Activated CD4-positive, alpha-beta T cell treated with anti-CD3 and anti-CD28 coated beads, Interleukin-2, amount 10 ng/mL, durations not matched to agents 7 days and 5 days (primary cell): ENCODE data around the gene SARDH. TPM values are rescaled to one million over a fixed set of nuclear protein-coding genes. Genes with fewer than 3 reads are reported as not detected.

Experiments
- CTCF ChIA-PET: fragments of 350-600 bp; sonication (Branson Sonifier 250); formaldehyde crosslinking; loops from one replicate; lab custom pipeline; 2021; ENCODE audit warnings: antibody characterized with exemption; lab: Charles Lee
- POLR2A ChIA-PET: fragments of 350-600 bp; sonication (Branson Sonifier 250); formaldehyde crosslinking; loops from one replicate; lab custom pipeline; 2021; ENCODE audit warnings: antibody characterized with exemption; lab: Charles Lee
- DNase-seq: peaks from one replicate; pipeline ENCODE4 v3.0.0-alpha.2; 2020
- H3K27ac Mint-ChIP-seq: one replicate; pipeline ENCODE4 v1.8.0; 2021; ENCODE audit warnings: mild to moderate bottlenecking, moderate library complexity, mixed read lengths
- H3K27me3 Mint-ChIP-seq: one replicate; pipeline ENCODE4 v1.8.0; 2021; ENCODE audit warnings: mixed read lengths
- H3K36me3 Mint-ChIP-seq: one replicate; pipeline ENCODE4 v1.8.0; 2021; ENCODE audit warnings: low read depth, mixed read lengths
- H3K4me1 Mint-ChIP-seq: one replicate; pipeline ENCODE4 v1.8.0; 2021; ENCODE audit warnings: mixed read lengths
- H3K4me3 Mint-ChIP-seq: one replicate; pipeline ENCODE4 v1.8.0; 2021; ENCODE audit warnings: mild to moderate bottlenecking, moderate library complexity, mixed read lengths
- H3K9me3 Mint-ChIP-seq: one replicate; pipeline ENCODE4 v1.8.0; 2021; ENCODE audit warnings: mixed read lengths
- total RNA-seq, 2 experiments: library from RNA; stranded (reverse); gene quantifications; one replicate each; pipeline ENCODE4 v1.2.3, GENCODE V29; 2021

Gene SARDH
- total RNA-seq, 2 experiments from 2014 or later: 1.9 TPM

- Mint-ChIP-seq H3K36me3 (no peaks in the 10 kb centered on the region), H3K27me3 (peaks cover 10% of the 10 kb centered on the region), H3K4me3 (no peak overlapping the region), H3K27ac (no peak overlapping the region), H3K9me3 (no peaks in the 10 kb centered on the region), H3K4me1 (no peaks in the 10 kb centered on the region)
- POLR2A ChIA-PET: no interaction called here
- DNase-seq: no peak
- CTCF ChIA-PET: interaction anchor here (1.4 kb wide), 1 partner anchor 8 kb away, joined by 5 read pairs; no protein-coding TSS in a partner anchor
These were observed 19.4 kb downstream of the SARDH start for GRCh38 chr9:133718563-133719315.

DNA sequence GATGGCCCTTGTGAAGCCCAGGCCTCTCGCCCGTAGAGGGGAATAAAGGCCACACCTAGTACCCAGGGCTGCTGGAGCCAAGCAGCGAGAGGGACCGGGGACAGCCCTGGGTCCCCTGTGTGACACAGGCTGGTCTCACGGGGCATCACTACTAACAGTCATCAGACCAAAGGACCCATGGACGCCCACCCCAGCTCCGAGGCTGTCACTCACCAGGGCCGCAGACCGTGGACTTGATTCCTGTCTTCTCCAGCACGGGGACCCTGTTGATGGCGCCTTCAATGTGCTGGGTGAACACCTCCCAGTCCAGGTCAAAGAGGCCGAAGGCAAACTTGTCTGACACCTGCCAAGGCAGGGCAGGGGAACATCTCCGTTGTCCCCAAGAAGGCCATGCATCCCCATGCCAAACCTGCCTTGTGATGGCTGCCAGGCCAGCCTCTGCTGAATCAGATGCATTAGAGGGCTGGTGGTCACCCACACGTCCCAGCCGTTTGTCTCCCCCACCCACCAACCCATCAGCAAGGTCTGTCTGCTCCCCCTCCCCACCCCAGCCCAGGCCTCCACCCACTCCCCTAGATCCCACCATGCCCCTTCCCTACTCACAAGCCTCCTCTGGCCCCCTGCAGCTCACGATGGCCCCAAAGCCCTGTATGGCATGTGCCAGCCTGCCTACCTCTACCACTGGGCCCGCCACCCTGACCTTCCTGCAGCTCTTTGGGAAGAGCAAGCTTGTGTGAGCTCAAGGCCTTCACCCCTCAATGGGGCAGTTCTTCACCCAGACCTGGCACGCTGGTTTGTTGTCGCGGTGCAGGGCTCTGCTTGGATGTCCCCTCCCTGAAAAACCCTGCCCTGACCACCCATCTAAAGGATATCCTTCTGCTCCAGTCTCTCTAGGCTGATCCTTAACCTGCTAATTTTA lies 20.8 kb downstream of the SARDH start:
- ChIA-PET CTCF (interaction anchor here (1.4 kb wide), 1 partner anchor 10 kb away, joined by 5 read pairs; no protein-coding TSS in a partner anchor), POLR2A (no interaction called here)
- no peak for DNase-seq
- no peak overlapping the region for H3K27ac Mint-ChIP-seq
- H3K4me3 Mint-ChIP-seq: no peak overlapping the region
- H3K36me3 Mint-ChIP-seq: no peaks in the 10 kb centered on the region
- H3K4me1 Mint-ChIP-seq: no peaks in the 10 kb centered on the region
- no peaks in the 10 kb centered on the region for H3K9me3 Mint-ChIP-seq
- H3K27me3 Mint-ChIP-seq: peaks cover 10% of the 10 kb centered on the region

GRCh38 chr9:133716564-133717112 lies 21.5 kb downstream of the SARDH start:
- H3K9me3 Mint-ChIP-seq: no peaks in the 10 kb centered on the region

DNA sequence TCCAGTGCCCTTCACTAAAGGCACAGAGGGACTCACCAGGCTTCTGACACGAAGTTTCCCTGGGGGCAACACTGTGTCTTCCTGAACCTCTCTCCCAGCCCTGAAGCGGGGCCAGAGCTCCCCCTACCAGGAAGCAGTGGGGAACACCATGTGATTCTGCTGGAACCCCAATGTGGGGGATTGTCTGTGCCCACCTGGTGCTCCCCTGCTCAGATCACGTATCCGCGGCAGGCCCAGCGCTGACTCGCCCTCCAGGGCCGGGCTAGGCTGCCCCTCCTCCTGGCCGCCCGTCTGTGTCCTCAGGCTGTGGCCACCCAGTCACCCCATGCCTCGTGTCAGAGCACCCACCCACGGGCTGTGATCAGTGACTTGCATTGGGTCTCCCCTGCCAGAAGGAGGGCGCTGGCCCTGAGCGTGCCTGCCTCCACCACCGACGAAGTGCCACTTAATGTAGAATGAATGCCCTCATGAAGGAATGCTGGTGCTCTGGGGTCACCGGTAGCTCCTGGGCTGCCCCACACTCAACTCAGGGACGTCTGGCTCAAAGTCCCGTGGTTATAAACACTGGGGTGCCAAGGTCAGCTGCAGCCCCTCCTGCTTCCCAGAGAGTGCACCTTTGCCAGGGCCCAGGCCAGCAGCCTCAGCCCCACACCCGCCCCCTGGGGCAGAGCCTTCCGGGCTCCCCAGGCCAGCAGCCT lies 22.1 kb downstream of the SARDH start:
- no peaks in the 10 kb centered on the region for H3K27me3 Mint-ChIP-seq
- no peak overlapping the region for H3K27ac Mint-ChIP-seq
- ChIA-PET POLR2A (no interaction called here), CTCF (no interaction called here)
- no peaks in the 10 kb centered on the region for H3K36me3 Mint-ChIP-seq
- no peaks in the 10 kb centered on the region for H3K4me1 Mint-ChIP-seq
- H3K9me3 Mint-ChIP-seq: no peaks in the 10 kb centered on the region
- DNase-seq: peak; percentile 35
- no peak overlapping the region for H3K4me3 Mint-ChIP-seq

More at GRCh38 chr9:133716564-133717112, 21.5 kb downstream of the SARDH start:
- no peak overlapping the region for H3K27ac Mint-ChIP-seq
- ChIA-PET CTCF (no interaction called here), POLR2A (no interaction called here)
- no peaks in the 10 kb centered on the region for H3K4me1 Mint-ChIP-seq
- no peak for DNase-seq
- H3K36me3 Mint-ChIP-seq: no peaks in the 10 kb centered on the region
- H3K27me3 Mint-ChIP-seq: peaks cover 5% of the 10 kb centered on the region
- no peak overlapping the region for H3K4me3 Mint-ChIP-seq

- Mint-ChIP-seq H3K27ac (no peak overlapping the region), H3K9me3 (no peaks in the 10 kb centered on the region), H3K4me1 (no peaks in the 10 kb centered on the region), H3K27me3 (no peaks in the 10 kb centered on the region), H3K4me3 (no peak overlapping the region), H3K36me3 (no peaks in the 10 kb centered on the region)
- POLR2A ChIA-PET: no interaction called here
- CTCF ChIA-PET: no interaction called here
- DNase-seq: no peak
These were observed 22.8 kb downstream of the SARDH start for GRCh38 chr9:133715295-133715865.

DNA sequence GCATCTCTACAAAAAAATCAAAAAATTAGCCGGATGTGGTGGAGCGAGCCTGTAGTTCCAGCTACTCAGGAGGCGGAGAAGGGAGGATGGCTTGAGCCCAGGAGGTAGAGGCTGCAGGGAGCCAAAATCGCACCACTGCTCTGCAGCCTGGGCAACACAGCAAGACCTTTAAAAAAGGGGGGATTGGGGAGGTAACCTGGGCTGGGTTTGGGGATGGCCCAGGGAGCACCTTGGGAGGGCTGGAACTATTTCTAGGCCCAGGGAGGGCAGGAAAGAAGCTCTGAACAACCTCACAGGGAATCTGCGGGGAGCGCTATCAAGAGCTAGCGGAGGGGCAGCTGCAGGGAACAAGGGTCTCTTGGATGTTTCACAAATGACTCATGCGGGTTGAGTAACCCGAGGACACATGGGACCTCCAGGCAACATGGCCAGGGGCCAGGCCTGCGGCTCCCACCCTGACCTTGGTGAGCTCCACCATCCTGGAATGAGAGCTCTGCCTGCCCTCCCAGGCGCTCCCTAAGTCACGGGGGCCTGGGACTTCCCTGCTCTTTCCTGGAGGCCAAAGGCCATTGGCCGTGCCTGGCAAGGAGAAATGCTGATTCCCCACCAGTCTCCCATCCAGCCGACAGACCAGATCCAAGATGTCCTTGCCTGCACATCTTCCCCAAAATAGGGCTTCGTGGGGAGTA lies 23.4 kb downstream of the SARDH start:
- H3K4me1 Mint-ChIP-seq: peaks cover 1% of the 10 kb centered on the region
- POLR2A ChIA-PET: no interaction called here
- H3K27me3 Mint-ChIP-seq: no peaks in the 10 kb centered on the region
- H3K9me3 Mint-ChIP-seq: no peaks in the 10 kb centered on the region
- H3K36me3 Mint-ChIP-seq: no peaks in the 10 kb centered on the region
- H3K4me3 Mint-ChIP-seq: no peak overlapping the region
- no peak overlapping the region for H3K27ac Mint-ChIP-seq
- DNase-seq: no peak
- CTCF ChIA-PET: interaction anchor here (0.8 to 1.3 kb wide), 2 partner anchors 8 to 12 kb away, joined by 3 read pairs; no protein-coding TSS in a partner anchor

GRCh38 chr9:133713960-133714495 lies 24.1 kb downstream of the SARDH start:
- peaks cover 8% of the 10 kb centered on the region for H3K4me1 Mint-ChIP-seq
- POLR2A ChIA-PET: no interaction called here

GRCh38 chr9:133713150-133713959 lies 24.8 kb downstream of the SARDH start:
- no peaks in the 10 kb centered on the region for H3K36me3 Mint-ChIP-seq
- DNase-seq: no peak
- POLR2A ChIA-PET: no interaction called here
- no peak overlapping the region for H3K27ac Mint-ChIP-seq
- no peaks in the 10 kb centered on the region for H3K9me3 Mint-ChIP-seq
- CTCF ChIA-PET: no interaction called here
- H3K4me1 Mint-ChIP-seq: peaks cover 8% of the 10 kb centered on the region
- no peaks in the 10 kb centered on the region for H3K27me3 Mint-ChIP-seq
- no peak overlapping the region for H3K4me3 Mint-ChIP-seq

More at GRCh38 chr9:133713960-133714495, 24.1 kb downstream of the SARDH start:
- no peak overlapping the region for H3K27ac Mint-ChIP-seq
- H3K27me3 Mint-ChIP-seq: no peaks in the 10 kb centered on the region
- no peak for DNase-seq
- CTCF ChIA-PET: interaction anchor here (0.8 to 1.3 kb wide), 2 partner anchors 9 to 13 kb away, joined by 3 read pairs; no protein-coding TSS in a partner anchor
- no peaks in the 10 kb centered on the region for H3K36me3 Mint-ChIP-seq
- no peaks in the 10 kb centered on the region for H3K9me3 Mint-ChIP-seq
- no peak overlapping the region for H3K4me3 Mint-ChIP-seq

DNA sequence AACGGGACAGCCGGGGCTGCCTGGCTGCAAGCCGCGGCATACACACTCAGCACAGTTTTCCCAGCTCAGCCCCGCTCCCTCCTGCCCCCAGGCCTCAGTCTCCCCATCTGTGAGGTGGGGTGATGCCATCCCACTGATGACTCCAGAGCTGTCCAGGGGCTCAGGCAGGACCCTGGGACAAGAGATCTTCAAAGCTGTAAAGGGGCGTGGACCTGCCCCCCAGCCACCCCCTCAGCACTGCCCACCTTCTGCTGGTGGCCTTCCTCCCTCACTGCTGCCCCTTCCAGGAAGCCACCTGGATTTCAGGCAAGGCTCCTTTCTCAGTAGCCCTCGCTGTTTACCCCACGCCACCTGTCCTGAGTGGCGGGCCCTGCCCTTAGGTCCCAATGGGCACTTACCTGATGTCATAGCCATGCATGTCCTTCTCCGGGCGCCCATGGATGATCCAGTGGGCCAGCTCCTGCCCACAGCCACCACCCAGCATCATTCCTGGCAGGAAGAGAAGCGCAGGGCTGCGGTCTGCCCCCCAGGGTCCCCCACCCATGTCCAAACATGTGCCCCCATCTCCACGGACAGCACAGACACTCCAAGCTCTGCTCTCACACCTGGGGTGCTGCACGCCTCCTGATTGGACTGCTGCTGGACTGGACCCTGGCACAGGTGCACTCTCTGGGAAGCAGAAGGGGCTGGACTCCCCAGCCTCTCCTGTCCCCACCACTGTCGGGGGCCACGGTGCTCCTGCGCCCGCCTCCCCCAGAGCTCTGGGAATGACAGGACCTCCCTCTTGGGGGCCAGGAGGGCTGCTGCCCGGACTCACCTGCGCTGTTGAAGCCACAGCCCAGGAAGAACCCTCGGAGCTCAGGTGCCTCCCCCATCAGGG lies 25.7 kb downstream of the SARDH start:
- H3K27ac Mint-ChIP-seq: no peak overlapping the region
- H3K9me3 Mint-ChIP-seq: no peaks in the 10 kb centered on the region
- ChIA-PET POLR2A (no interaction called here), CTCF (no interaction called here)
- H3K4me1 Mint-ChIP-seq: peaks cover 8% of the 10 kb centered on the region
- no peaks in the 10 kb centered on the region for H3K36me3 Mint-ChIP-seq
- no peak overlapping the region for H3K4me3 Mint-ChIP-seq
- no peaks in the 10 kb centered on the region for H3K27me3 Mint-ChIP-seq
- DNase-seq: no peak

GRCh38 chr9:133711428-133712220 lies 26.5 kb downstream of the SARDH start:
- Mint-ChIP-seq H3K27me3 (no peaks in the 10 kb centered on the region), H3K36me3 (no peaks in the 10 kb centered on the region), H3K4me3 (no peak overlapping the region), H3K4me1 (peaks cover 8% of the 10 kb centered on the region), H3K9me3 (no peaks in the 10 kb centered on the region), H3K27ac (no peak overlapping the region)
- ChIA-PET POLR2A (no interaction called here), CTCF (no interaction called here)
- no peak for DNase-seq
